CD14-positive monocyte (primary cell): ENCODE measurements around the gene UBE2G1. TPM values are rescaled to one million over a fixed set of nuclear protein-coding genes. Genes with fewer than 3 reads are reported as not detected.

Experiments
- DNase-seq, 3 donors: peaks; one replicate each; pipeline ENCODE4 v3.0.0-alpha.2; 2011 to 2022
- H2AFZ ChIP-seq: 2 replicates; pipeline ENCODE4 v1.6.0; 2012; ENCODE audit warnings: mild to moderate bottlenecking, low read depth, low read length, inconsistent platforms; ENCODE audit not compliant: insufficient read depth, poor library complexity, severe bottlenecking
- H3K27ac ChIP-seq, 2 donors: 1 replicate in 1 of 2; 2 replicates in 1 of 2; pipeline ENCODE4 v1.5.1; 2012 to 2013; ENCODE audit warnings: low read length in 2 of 2, control low read depth in 1 of 2, inconsistent platforms in 1 of 2, low read depth in 1 of 2, mild to moderate bottlenecking in 1 of 2
- H3K27me3 ChIP-seq, 2 donors: one replicate each; pipeline versions ENCODE4 v1.6.0 to v1.6.1; 2011 to 2013; ENCODE audit warnings: low read length in 2 of 2; ENCODE audit not compliant: control insufficient read depth in 2 of 2, insufficient read depth in 2 of 2
- H3K36me3 ChIP-seq, 2 donors: replicated peaks in 1 of 2; 1 replicate in 1 of 2; 2 replicates in 1 of 2; pipeline versions ENCODE4 v1.5.1 to v1.6.1; 2012 to 2013; ENCODE audit warnings: low read length in 2 of 2, control low read depth in 1 of 2, inconsistent platforms in 1 of 2, mild to moderate bottlenecking in 1 of 2; ENCODE audit not compliant: insufficient read depth in 2 of 2, control insufficient read depth in 1 of 2
- H3K4me1 ChIP-seq, 2 donors: 1 replicate in 1 of 2; 2 replicates in 1 of 2; pipeline versions ENCODE4 v1.5.1 to v1.6.1; 2012 to 2013; ENCODE audit warnings: low read length in 2 of 2, control low read depth in 1 of 2, inconsistent platforms in 1 of 2, mild to moderate bottlenecking in 1 of 2, moderate library complexity in 1 of 2; ENCODE audit not compliant: insufficient read depth in 2 of 2, control insufficient read depth in 1 of 2
- H3K4me2 ChIP-seq: replicated peaks from 2 replicates; pipeline ENCODE3; 2012; ENCODE audit warnings: low read length, moderate library complexity, mild to moderate bottlenecking; ENCODE audit not compliant: poor library complexity, severe bottlenecking; ENCODE audit errors: extremely low read depth
- H3K4me3 ChIP-seq, 3 experiments: fragments of 200-600 bp in 1 of 3; sonication (generic) in 1 of 3; replicated peaks in 1 of 3; 1 replicate in 2 of 3; 2 replicates in 1 of 3; pipeline ENCODE4 v1.5.1; 2011 to 2013; ENCODE audit warnings: low read length in 3 of 3, mild to moderate bottlenecking in 3 of 3, control low read depth in 2 of 3, low read depth in 2 of 3, inconsistent platforms in 1 of 3, moderate library complexity in 1 of 3
- H3K79me2 ChIP-seq: 2 replicates; pipeline ENCODE4 v1.6.0; 2012; ENCODE audit warnings: mild to moderate bottlenecking, control low read depth, inconsistent platforms, low read length, moderate library complexity; ENCODE audit not compliant: insufficient read depth
- H3K9ac ChIP-seq: 2 replicates; pipeline ENCODE4 v1.6.0; 2017; ENCODE audit warnings: low read length, mild to moderate bottlenecking; ENCODE audit not compliant: insufficient read depth, poor library complexity, severe bottlenecking
- H3K9me3 ChIP-seq, 2 donors: replicated peaks in 1 of 2; 1 replicate in 1 of 2; 2 replicates in 1 of 2; pipeline versions ENCODE4 v1.5.1 to v1.6.1; 2012 to 2013; ENCODE audit warnings: low read length in 2 of 2, control low read depth in 1 of 2; ENCODE audit not compliant: control insufficient read depth in 1 of 2, insufficient read depth in 1 of 2
- H4K20me1 ChIP-seq: 2 replicates; pipeline ENCODE4 v1.6.0; 2012; ENCODE audit warnings: mild to moderate bottlenecking, low read length, control low read depth, moderate library complexity; ENCODE audit not compliant: insufficient read depth
- H3K27ac Mint-ChIP-seq, 7 donors: one replicate each; pipeline ENCODE4 v1.8.0; 2020; ENCODE audit warnings: mild to moderate bottlenecking in 7 of 7, mixed read lengths in 7 of 7, moderate library complexity in 6 of 7, inconsistent platforms in 2 of 7
- H3K27me3 Mint-ChIP-seq, 3 donors: one replicate each; pipeline ENCODE4 v1.8.0; 2021 to 2022; ENCODE audit warnings: low read depth in 3 of 3, mild to moderate bottlenecking in 3 of 3, mixed read lengths in 3 of 3, moderate library complexity in 3 of 3, inconsistent platforms in 1 of 3
- H3K36me3 Mint-ChIP-seq, 2 donors: one replicate each; pipeline ENCODE4 v1.8.0; 2020; ENCODE audit warnings: mixed read lengths in 2 of 2, inconsistent platforms in 1 of 2, mild to moderate bottlenecking in 1 of 2
- H3K4me1 Mint-ChIP-seq: one replicate; pipeline ENCODE4 v1.8.0; 2020; ENCODE audit warnings: mild to moderate bottlenecking, mixed read lengths
- H3K4me3 Mint-ChIP-seq, 2 donors: one replicate each; pipeline ENCODE4 v1.8.0; 2020; ENCODE audit warnings: mild to moderate bottlenecking in 2 of 2, mixed read lengths in 2 of 2, moderate library complexity in 1 of 2
- H3K9me3 Mint-ChIP-seq, 7 donors: one replicate each; pipeline ENCODE4 v1.8.0; 2020 to 2022; ENCODE audit warnings: mixed read lengths in 7 of 7, mild to moderate bottlenecking in 6 of 7, moderate library complexity in 6 of 7, inconsistent platforms in 2 of 7
- CTCF ChIP-seq: fragments of 200-600 bp; IDR thresholded peaks from one replicate; pipeline ENCODE4 v1.8.0; 2022; ENCODE audit warnings: antibody characterized with exemption, mild to moderate bottlenecking
- WGBS: methylation state at CpG from one replicate; pipeline ENCODE4 v1.1.5; 2013; ENCODE audit warnings: missing lambda C conversion rate; ENCODE audit not compliant: insufficient coverage; 5-methylcytosine and 5-hydroxymethylcytosine counted together
- intact Hi-C, 2 donors: fragments of 100-400 bp; cut with micrococcal nuclease; formaldehyde crosslinking; loops; one replicate each; pipeline versions ENCODE4 v1.15.0 to v1.15.1; 2023
- polyA plus RNA-seq, 3 donors: library from polyadenylated mRNA; depleted of rRNA in 1 of 3; unstranded in 2 of 3; stranded (reverse) in 1 of 3; fragments of 300-500 nt in 2 of 3; fragments of >200 nt in 1 of 3; fragmentation: Illumina TruSeq in 2 of 3; gene quantifications; 1 replicate in 2 of 3; 2 replicates in 1 of 3; pipeline ENCODE4 v1.2.3, GENCODE V29; 2012 to 2021

The UBE2G1 gene
- polyA plus RNA-seq, 3 donors, result 18.3 to 41.4 (median 29.3) TPM

- Histone ChIP-seq H3K4me2 (no peak overlapping the region), H2AFZ (no peak overlapping the region), H3K9me3 (no peaks in the 10 kb centered on the region), H3K27ac (no peak overlapping the region), H3K27me3 (no peaks in the 10 kb centered on the region), H4K20me1 (peaks cover 70% of the 10 kb centered on the region), H3K79me2 (peaks cover 5% of the 10 kb centered on the region), H3K4me1 (no peaks in the 10 kb centered on the region), H3K9ac (no peak overlapping the region), H3K4me3 (no peak overlapping the region), H3K36me3 (peaks cover 72 to 96% of the 10 kb centered on the region in 2 donors)
- Mint-ChIP-seq H3K36me3 (peaks cover 64 to 76% of the 10 kb centered on the region in 2 donors), H3K27me3 (no peaks in the 10 kb centered on the region), H3K4me3 (no peak overlapping the region), H3K27ac (no peak overlapping the region), H3K4me1 (peaks cover 2% of the 10 kb centered on the region), H3K9me3 (no peaks in the 10 kb centered on the region)
- intact Hi-C loops, result loop anchor here in 1 of 2 donors (10.0 kb wide), 1 partner anchor 65 kb away; no protein-coding TSS in a partner anchor
- TF ChIP-seq CTCF, result no peak
- DNase-seq, result no peak
- 100% methylated on average over 1 of the region's 8 CpGs for WGBS
These were observed 136.6 kb downstream of the UBE2G1 start for GRCh38 chr17:4229627-4230541.

- intact Hi-C loops, result loop anchor here in 1 of 2 donors (10.0 kb wide), 1 partner anchor 73 kb away; no protein-coding TSS in a partner anchor
- Histone ChIP-seq H3K27me3 (no peaks in the 10 kb centered on the region), H3K4me1 (no peaks in the 10 kb centered on the region), H3K4me2 (no peak overlapping the region), H2AFZ (no peak overlapping the region), H3K9me3 (no peaks in the 10 kb centered on the region), H3K36me3 (peaks cover 20 to 85% of the 10 kb centered on the region in 2 donors), H3K4me3 (no peak overlapping the region), H3K79me2 (peaks cover 5% of the 10 kb centered on the region), H4K20me1 (peaks cover 35% of the 10 kb centered on the region), H3K9ac (no peak overlapping the region), H3K27ac (no peak overlapping the region)
- H3K4me3 Mint-ChIP-seq, result no peak overlapping the region
- peaks cover 68 to 81% of the 10 kb centered on the region in 2 donors for H3K36me3 Mint-ChIP-seq
- 89% methylated on average over 26 of the region's 47 CpGs for WGBS
- no peaks in the 10 kb centered on the region for H3K4me1 Mint-ChIP-seq
- peaks cover 0 to 2% (median 0%) of the 10 kb centered on the region in 7 donors for H3K9me3 Mint-ChIP-seq
- H3K27ac Mint-ChIP-seq, result no peak overlapping the region
- no peak for DNase-seq
- peaks cover 0 to 5% (median 0%) of the 10 kb centered on the region in 3 donors for H3K27me3 Mint-ChIP-seq
- no peak for TF ChIP-seq CTCF
These were observed 144.4 kb downstream of the UBE2G1 start for GRCh38 chr17:4221899-4222659.
